Activated CD4-positive, alpha-beta T cell treated with anti-CD3 and anti-CD28 coated beads, Interleukin-2, amount 50 U/mL, for 24 hours (primary cell): Measurements from ENCODE around the gene CSF3.

Source experiments
- DNase-seq, 2 donors: peaks; one replicate each; pipeline ENCODE4 v3.0.0-alpha.2; 2020; ENCODE audit warnings: low read depth in 1 of 2, low spot score in 1 of 2

CSF3 gene, protein sequence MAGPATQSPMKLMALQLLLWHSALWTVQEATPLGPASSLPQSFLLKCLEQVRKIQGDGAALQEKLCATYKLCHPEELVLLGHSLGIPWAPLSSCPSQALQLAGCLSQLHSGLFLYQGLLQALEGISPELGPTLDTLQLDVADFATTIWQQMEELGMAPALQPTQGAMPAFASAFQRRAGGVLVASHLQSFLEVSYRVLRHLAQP

GRCh38 chr17:40015005-40015997, at the start of gene CSF3:
Gene CSF3 (plus strand): TSS chr17:40015440. CDS start chr17:40015475, 35 bp downstream.
- DNase-seq: no peak

GRCh38 chr17:39966771-39967170, 48.5 kb upstream of the CSF3 start:
- no peak for DNase-seq

DNA sequence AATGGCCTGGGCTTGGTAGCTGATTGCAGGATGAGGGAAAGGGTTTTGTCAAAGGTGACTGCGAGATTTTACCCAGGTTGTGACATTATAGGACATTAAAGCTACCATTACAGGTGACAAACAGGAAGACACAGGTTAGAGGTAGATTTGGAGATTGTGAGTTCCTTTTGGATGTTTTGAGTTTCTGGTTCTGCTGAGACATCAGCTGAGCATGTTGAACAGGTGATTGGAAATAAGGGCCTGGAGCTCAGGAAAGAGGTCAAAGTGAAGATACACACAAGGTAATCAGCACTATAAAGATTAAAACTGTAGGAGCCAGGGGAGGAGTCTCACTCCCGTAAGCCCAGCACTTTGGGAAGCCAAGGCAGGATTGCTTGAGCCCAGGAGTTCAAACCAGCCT, 46.5 kb upstream of the CSF3 start:
- DNase-seq: no peak

GRCh38 chr17:39969375-39969774, 45.9 kb upstream of the CSF3 start:
- DNase-seq: no peak

GRCh38 chr17:39970157-39970692, 45.0 kb upstream of the CSF3 start:
- no peak for DNase-seq

GRCh38 chr17:39971076-39971603, 44.1 kb upstream of the CSF3 start:
- no peak for DNase-seq

DNA sequence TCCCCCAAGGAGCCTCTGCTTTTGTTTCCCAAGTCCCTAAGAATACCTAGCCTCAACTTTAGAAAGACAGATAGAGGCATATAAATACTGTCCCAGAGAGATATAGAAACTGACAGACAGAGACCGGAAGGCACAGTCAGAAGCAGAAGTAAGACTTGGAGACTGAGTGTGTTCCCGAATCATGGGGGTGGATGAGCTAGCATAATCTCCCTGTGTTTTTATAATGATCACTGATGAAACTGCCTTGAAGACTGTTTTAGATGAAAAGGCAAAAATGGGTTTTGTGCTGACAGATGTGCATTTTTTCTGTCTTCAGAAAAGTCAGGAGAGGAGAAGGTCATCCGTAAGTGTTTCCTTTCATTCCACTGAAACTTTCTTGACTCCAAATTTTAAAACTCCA, 43.0 kb upstream of the CSF3 start:
- no peak for DNase-seq

DNA sequence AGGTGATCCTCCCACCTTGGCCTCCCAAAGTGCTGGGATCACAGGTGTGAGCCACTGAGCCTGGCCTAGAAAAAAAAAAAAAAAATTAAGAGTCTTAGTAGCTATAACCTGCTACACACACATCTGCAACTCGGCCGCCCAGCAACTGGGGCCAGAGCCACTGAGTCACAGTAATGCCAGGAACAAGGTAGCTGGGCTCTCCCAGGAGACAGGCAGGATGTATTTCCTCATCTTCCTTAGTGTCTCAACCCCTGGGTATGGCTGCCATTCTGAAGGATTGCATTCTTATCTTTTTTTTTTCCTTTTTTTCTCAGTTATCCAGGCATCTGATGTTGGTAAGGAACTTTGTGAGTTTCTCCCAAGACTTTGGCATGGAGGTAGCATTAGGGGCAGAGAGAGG, 41.7 kb upstream of the CSF3 start:
- DNase-seq: no peak

DNA sequence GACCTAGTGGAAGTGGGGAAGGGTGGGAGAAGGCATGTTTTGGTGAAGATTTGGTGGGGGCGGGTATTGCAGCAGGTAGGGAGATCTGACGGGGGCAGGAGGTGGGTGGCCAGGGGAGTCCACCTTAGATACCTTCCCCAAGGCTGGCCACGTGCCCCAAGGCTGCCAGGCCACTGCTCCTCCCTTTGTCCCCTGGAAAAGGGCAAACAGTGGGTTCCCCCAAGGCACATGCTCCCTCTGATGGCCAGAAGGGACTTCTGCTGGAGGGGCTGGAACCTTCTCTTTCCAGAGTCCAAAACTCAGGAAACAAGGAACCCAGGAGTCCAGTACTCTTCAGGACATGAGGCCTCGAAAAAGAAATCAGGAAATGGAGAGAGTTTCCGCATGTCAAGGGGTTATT, 40.8 kb upstream of the CSF3 start:
- DNase-seq: no peak

GRCh38 chr17:39975801-39976200, 39.4 kb upstream of the CSF3 start:
- no peak for DNase-seq

- DNase-seq: no peak
Observed at GRCh38 chr17:39979016-39979670, 36.1 kb upstream of the CSF3 start.

- DNase-seq: peak in 1 of 2 donors; percentile 9
Observed at GRCh38 chr17:39979893-39980350, 35.3 kb upstream of the CSF3 start.

DNA sequence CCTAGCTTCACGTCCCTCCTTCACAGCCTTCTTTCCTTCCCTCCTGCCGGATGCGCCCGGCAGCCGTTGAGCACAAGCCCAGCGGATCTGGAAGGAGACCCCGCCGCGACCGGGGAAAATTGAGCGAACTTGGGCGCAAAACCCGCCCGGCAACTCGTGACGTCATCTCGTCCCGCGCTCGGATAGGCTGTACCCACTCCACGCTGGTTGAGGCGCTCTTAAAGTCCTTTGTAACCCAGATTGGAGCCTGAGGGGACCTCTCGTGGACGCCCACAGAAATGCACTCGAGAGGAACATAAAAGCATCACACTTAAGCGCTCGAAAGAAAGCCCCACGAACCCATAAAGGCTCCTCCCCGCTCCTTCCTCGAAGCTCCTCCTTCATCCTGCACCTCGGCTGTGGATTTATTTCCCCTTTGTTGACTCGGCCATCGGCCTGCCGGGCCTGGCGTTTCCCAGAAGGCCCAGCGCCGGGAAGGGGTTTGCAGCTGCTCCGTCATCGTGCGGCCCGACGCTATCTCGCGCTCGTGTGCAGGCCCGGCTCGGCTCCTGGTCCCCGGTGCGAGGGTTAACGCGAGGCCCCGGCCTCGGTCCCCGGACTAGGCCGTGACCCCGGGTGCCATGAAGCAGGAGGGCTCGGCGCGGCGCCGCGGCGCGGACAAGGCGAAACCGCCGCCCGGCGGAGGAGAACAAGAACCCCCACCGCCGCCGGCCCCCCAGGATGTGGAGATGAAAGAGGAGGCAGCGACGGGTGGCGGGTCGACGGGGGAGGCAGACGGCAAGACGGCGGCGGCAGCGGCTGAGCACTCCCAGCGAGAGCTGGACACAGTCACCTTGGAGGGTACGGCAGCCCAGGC, 34.7 kb upstream of the CSF3 start, which contains the start of gene PSMD3:
Gene PSMD3, plus strand, starts transcription at position 457 of the 856 bp plus-strand sequence. Its CDS starts 164 bp downstream, at position 621.
- DNase-seq: peak; percentile 94 to 98

GRCh38 chr17:39981207-39981741, 34.0 kb upstream of the CSF3 start:
- no peak for DNase-seq

- no peak for DNase-seq
Observed at GRCh38 chr17:39981766-39982375, 33.4 kb upstream of the CSF3 start.

GRCh38 chr17:39988206-39988810, 26.9 kb upstream of the CSF3 start:
- no peak for DNase-seq

- no peak for DNase-seq
Observed at GRCh38 chr17:39994448-39994847, 20.8 kb upstream of the CSF3 start.

DNA sequence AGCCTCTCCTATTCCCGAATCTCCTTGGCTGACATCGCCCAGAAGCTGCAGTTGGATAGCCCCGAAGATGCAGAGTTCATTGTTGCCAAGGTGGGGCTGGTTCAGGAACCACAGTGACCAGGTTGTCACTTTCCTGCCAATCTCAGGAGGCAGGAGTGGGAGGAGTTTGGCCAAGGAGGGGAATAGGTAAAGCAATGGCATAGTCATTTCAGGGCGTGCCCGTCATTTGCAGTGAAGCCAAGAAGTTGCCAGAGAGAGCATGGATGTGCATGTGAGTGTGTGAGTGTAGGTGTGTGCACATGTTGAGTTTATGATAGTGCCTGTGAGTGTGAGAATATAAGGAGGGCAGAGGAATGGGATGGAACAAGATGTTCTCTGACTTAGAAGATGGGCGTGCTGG, 19.8 kb upstream of the CSF3 start:
- DNase-seq: no peak

DNA sequence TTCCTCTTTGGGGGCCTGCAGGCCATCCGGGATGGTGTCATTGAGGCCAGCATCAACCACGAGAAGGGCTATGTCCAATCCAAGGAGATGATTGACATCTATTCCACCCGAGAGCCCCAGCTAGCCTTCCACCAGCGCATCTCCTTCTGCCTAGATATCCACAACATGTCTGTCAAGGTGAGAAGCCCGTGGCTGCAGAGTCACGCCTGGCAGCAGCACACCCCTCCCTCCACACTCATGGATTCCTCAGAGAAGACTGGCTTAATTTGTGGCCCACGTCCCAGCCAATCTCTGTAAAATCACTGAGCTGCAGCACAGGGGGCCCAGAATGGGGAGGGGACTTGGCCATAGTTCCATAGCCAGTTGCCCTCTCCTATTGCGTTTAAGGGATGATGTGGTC, 19.1 kb upstream of the CSF3 start:
- no peak for DNase-seq
